GM19193 (cell line): ENCODE results near the gene APOB.

Experiments
- POLR2A ChIP-seq: IDR thresholded peaks from 4 replicates; pipeline ENCODE4 v1.6.1; 2011; ENCODE audit not compliant: insufficient read depth, insufficient read length; ENCODE audit errors: extremely low read depth

The APOB gene

GRCh38 chr2:21043744-21044532 is at the start of gene APOB:
APOB (minus strand) TSS chr2:21044073; CDS start chr2:21043945, 128 bp downstream.
- no peak for TF ChIP-seq POLR2A

GRCh38 chr2:21092308-21092869 is 48.5 kb upstream of the APOB start:
- TF ChIP-seq POLR2A, result no peak

- no peak for TF ChIP-seq POLR2A
These were observed 40.5 kb upstream of the APOB start for GRCh38 chr2:21084401-21084800.

GRCh38 chr2:21083482-21083881 is 39.6 kb upstream of the APOB start:
- no peak for TF ChIP-seq POLR2A

GRCh38 chr2:21078296-21078695 is 34.4 kb upstream of the APOB start:
- no peak for TF ChIP-seq POLR2A

- no peak for TF ChIP-seq POLR2A
These were observed 28.8 kb upstream of the APOB start for GRCh38 chr2:21072477-21073242.

- TF ChIP-seq POLR2A, result no peak
These were observed 26.7 kb upstream of the APOB start for GRCh38 chr2:21070341-21071257.

- TF ChIP-seq POLR2A, result no peak
These were observed 26.0 kb upstream of the APOB start for GRCh38 chr2:21069746-21070340.

- TF ChIP-seq POLR2A, result no peak
These were observed 24.1 kb upstream of the APOB start for GRCh38 chr2:21067859-21068537.

GRCh38 chr2:21067125-21067524 is 23.3 kb upstream of the APOB start:
- no peak for TF ChIP-seq POLR2A

- no peak for TF ChIP-seq POLR2A
These were observed 16.2 kb upstream of the APOB start for GRCh38 chr2:21059885-21060610.

GRCh38 chr2:21057097-21057496 is 13.2 kb upstream of the APOB start:
- no peak for TF ChIP-seq POLR2A
